ENCODE data around the gene ASTE1. TPM values are rescaled to one million over a fixed set of nuclear protein-coding genes. Genes with fewer than 3 reads are reported as not detected.

ASTE1 gene
- total RNA-seq (2013), result 10.7 TPM
- polyA plus RNA-seq (1 to 10 TPM; 3.1 to 7.2 (median 6.6) TPM), polyA minus RNA-seq (6.5 and 10.1 TPM in 2 replicates), total RNA-seq (2.9 to 22.7 (median 8.5) reads per million in 11 experiments)

- H3K36me3 Mint-ChIP-seq, result peaks cover 16% of the 10 kb centered on the region in 2 donors
- H3K4me1 Mint-ChIP-seq, result peaks cover 36% of the 10 kb centered on the region
Measured at GRCh38 chr3:131026321-131027151, at the start of gene ASTE1, which contains the start of gene NEK11. Gene ASTE1 (minus strand): TSS chr3:131026825. CDS start chr3:131025306, 1,519 bp downstream. Gene NEK11 (plus strand): TSS chr3:131026877. CDS start chr3:131029709, 2,832 bp downstream.

More at GRCh38 chr3:131026321-131027151, at the start of gene ASTE1, which contains the start of gene NEK11:
- Mint-ChIP-seq H3K27me3 (ENCODE audit: low read depth in 3 of 3) (no peaks in the 10 kb centered on the region), H3K9me3 (no peaks in the 10 kb centered on the region), H3K4me3 (peak within 1 kb of the TSS; percentile 88 to 95), H3K27ac (peak within 1 kb of the TSS; percentile 92 to 98 (median 96))
- H3K79me2 ChIP-seq (ENCODE audit: insufficient read depth, low read length), result peaks cover 18% of the 10 kb centered on the region
- H3K9me3 ChIP-seq (replicated peaks in 1 of 2; ENCODE audit: control insufficient read depth in 1 of 2, insufficient read depth in 1 of 2, low read length in 2 of 2), result no peaks in the 10 kb centered on the region
- peak within 1 kb of the TSS; percentile 89 for H3K9ac ChIP-seq (ENCODE audit: insufficient read depth, low read length, poor library complexity, severe bottlenecking)
- peak within 1 kb of the TSS; percentile 80 for H3K4me2 ChIP-seq (replicated peaks; ENCODE audit: extremely low read depth, low read length, poor library complexity, severe bottlenecking)
- H3K27me3 ChIP-seq (ENCODE audit: control insufficient read depth in 2 of 2, insufficient read depth in 2 of 2, low read length in 2 of 2), result no peaks in the 10 kb centered on the region
- H4K20me1 ChIP-seq (ENCODE audit: insufficient read depth, low read length), result no peaks in the 10 kb centered on the region
- under 1% methylated on average over 54 of the region's 56 CpGs for WGBS (ENCODE audit: insufficient coverage)
- peaks cover 12 to 28% of the 10 kb centered on the region in 2 donors for H3K4me1 ChIP-seq (ENCODE audit: control insufficient read depth in 1 of 2, insufficient read depth in 2 of 2, low read length in 2 of 2)
- peak within 1 kb of the TSS; percentile 97 for H2AFZ ChIP-seq (ENCODE audit: insufficient read depth, low read depth, low read length, poor library complexity, severe bottlenecking)
- peak within 1 kb of the TSS; percentile 77 to 95 for H3K27ac ChIP-seq (ENCODE audit: low read depth in 1 of 2, low read length in 2 of 2)
- no peak for TF ChIP-seq CTCF (IDR thresholded peaks at IDR 0.05)
- peak within 1 kb of the TSS; percentile 87 to 94 (median 89) for H3K4me3 ChIP-seq (replicated peaks in 1 of 3; ENCODE audit: low read depth in 2 of 3, low read length in 3 of 3)
- peak; percentile 74 to 84 (median 82) for DNase-seq
- H3K36me3 ChIP-seq (replicated peaks in 1 of 2; ENCODE audit: control insufficient read depth in 1 of 2, insufficient read depth in 2 of 2, low read length in 2 of 2), result peaks cover 5 to 22% of the 10 kb centered on the region in 2 donors
- intact Hi-C loops (cut with micrococcal nuclease), result no loop called here

Measured in CD14-positive monocyte (primary cell).